Measurements from ENCODE around the gene HSD17B2. TPM values are rescaled to one million over a fixed set of nuclear protein-coding genes. Genes with fewer than 3 reads are reported as not detected.
"Not testable (repeated sequence)": the region's sequence is repeated elsewhere in the genome, so short reads cannot be mapped to it uniquely, and the experiment has no call there.

The HSD17B2 gene
- total and polyA plus RNA-seq, 4 donors, result 2.7 to 6.2 (median 3.1) TPM

DNA sequence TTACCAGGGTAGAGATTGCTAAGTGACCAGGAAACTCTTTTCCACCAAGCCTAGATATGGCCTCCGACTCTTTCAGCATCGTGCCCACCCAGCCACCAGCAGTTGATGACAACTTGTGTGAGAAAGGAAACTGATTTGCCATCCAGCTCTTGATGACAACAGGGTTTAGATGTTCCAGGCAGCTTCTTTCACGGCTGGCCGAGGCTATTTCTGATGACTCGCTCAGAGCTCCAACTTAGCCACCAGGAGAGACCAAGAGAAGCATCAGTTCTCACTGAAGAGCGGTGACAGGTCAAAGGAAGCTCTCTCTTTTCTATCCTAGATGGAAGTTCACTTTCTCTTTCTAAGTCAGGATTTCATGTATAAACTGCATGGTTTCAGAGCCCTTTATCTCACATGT is 73.7 kb downstream of the HSD17B2 start:
- H3K27ac ChIP-seq (ENCODE audit: low read depth in 1 of 2, low read length in 1 of 2), result no peak overlapping the region
- H3K4me1 ChIP-seq (ENCODE audit: control insufficient read depth in 5 of 5, insufficient read depth in 5 of 5, low read length in 5 of 5), result peaks cover 0 to 2% (median 0%) of the 10 kb centered on the region in 5 donors
- no peak overlapping the region for H3K9ac ChIP-seq (ENCODE audit: insufficient read depth in 1 of 2, low read length in 2 of 2)
- peaks cover 0 to under 1% (median 0%) of the 10 kb centered on the region in 3 donors for H3K27me3 ChIP-seq (ENCODE audit: control insufficient read depth in 3 of 3, insufficient read depth in 3 of 3, low read length in 2 of 3)
- DNase-seq (no peak), ATAC-seq (ENCODE audit: insufficient read depth, low FRiP score) (no peak)
- TF ChIP-seq, protein P1, sequence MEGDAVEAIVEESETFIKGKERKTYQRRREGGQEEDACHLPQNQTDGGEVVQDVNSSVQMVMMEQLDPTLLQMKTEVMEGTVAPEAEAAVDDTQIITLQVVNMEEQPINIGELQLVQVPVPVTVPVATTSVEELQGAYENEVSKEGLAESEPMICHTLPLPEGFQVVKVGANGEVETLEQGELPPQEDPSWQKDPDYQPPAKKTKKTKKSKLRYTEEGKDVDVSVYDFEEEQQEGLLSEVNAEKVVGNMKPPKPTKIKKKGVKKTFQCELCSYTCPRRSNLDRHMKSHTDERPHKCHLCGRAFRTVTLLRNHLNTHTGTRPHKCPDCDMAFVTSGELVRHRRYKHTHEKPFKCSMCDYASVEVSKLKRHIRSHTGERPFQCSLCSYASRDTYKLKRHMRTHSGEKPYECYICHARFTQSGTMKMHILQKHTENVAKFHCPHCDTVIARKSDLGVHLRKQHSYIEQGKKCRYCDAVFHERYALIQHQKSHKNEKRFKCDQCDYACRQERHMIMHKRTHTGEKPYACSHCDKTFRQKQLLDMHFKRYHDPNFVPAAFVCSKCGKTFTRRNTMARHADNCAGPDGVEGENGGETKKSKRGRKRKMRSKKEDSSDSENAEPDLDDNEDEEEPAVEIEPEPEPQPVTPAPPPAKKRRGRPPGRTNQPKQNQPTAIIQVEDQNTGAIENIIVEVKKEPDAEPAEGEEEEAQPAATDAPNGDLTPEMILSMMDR (IDR thresholded peaks at IDR 0.05; ENCODE audit: control extremely low read depth, extremely low read depth), result no peak
- no peak overlapping the region for H3K4me3 ChIP-seq
- no peaks in the 10 kb centered on the region for H3K9me3 ChIP-seq (ENCODE audit: control insufficient read depth in 4 of 4, insufficient read depth in 3 of 4, low read length in 3 of 4)
- WGBS, 2 donors, result 89 to 98% methylated on average over 6 of the region's 6 CpGs
- H3K36me3 ChIP-seq (ENCODE audit: control insufficient read depth in 4 of 4, insufficient read depth in 4 of 4, low read length in 4 of 4), result no peaks in the 10 kb centered on the region

GRCh38 chr16:82109266-82109665 is 74.2 kb downstream of the HSD17B2 start:
- not testable (repeated sequence) for H3K4me1 ChIP-seq (ENCODE audit: control insufficient read depth in 5 of 5, insufficient read depth in 5 of 5, low read length in 5 of 5); H3K36me3 ChIP-seq (ENCODE audit: control insufficient read depth in 4 of 4, insufficient read depth in 4 of 4, low read length in 4 of 4); H3K9ac ChIP-seq (ENCODE audit: insufficient read depth in 1 of 2, low read length in 2 of 2); H3K4me3 ChIP-seq; H3K27ac ChIP-seq (ENCODE audit: low read depth in 1 of 2, low read length in 1 of 2); H3K27me3 ChIP-seq (ENCODE audit: control insufficient read depth in 3 of 3, insufficient read depth in 3 of 3, low read length in 2 of 3); DNase-seq; ATAC-seq (ENCODE audit: insufficient read depth, low FRiP score); H3K9me3 ChIP-seq (ENCODE audit: control insufficient read depth in 4 of 4, insufficient read depth in 3 of 4, low read length in 3 of 4)
- WGBS, 2 donors, result 73 to 85% methylated on average over 3 of the region's 3 CpGs

DNA sequence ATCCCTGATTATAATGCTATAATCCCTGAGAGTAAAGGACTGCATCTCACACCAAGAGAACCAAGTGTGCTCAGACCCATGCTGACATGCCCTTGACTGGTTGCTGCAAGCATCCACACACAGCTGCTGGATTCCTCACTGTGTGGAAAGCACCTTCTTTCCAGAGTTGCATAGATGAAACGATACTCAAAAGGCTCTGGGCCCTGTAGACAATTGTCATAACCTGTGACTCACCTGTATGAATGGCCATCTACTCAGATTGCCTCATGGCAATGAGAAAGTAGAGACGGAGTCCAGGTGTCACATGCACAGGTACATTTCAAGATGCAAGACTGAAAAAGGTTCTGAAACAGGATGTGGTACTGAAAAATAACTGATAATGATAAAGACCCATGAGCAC is 76.9 kb downstream of the HSD17B2 start:
- H3K9me3 ChIP-seq (ENCODE audit: control insufficient read depth in 4 of 4, insufficient read depth in 3 of 4, low read length in 3 of 4), result no peaks in the 10 kb centered on the region
- H3K4me1 ChIP-seq (ENCODE audit: control insufficient read depth in 5 of 5, insufficient read depth in 5 of 5, low read length in 5 of 5), result no peaks in the 10 kb centered on the region
- H3K4me3 ChIP-seq, result no peak overlapping the region
- no peaks in the 10 kb centered on the region for H3K27me3 ChIP-seq (ENCODE audit: control insufficient read depth in 3 of 3, insufficient read depth in 3 of 3, low read length in 2 of 3)
- no peak for DNase-seq
- no peak overlapping the region for H3K9ac ChIP-seq (ENCODE audit: insufficient read depth in 1 of 2, low read length in 2 of 2)
- no peak overlapping the region for H3K27ac ChIP-seq (ENCODE audit: low read depth in 1 of 2, low read length in 1 of 2)
- TF ChIP-seq, protein P1 (IDR thresholded peaks at IDR 0.05; ENCODE audit: control extremely low read depth, extremely low read depth), result no peak
- 68 to 82% methylated on average over 2 of the region's 2 CpGs for WGBS, 2 donors
- no peak for ATAC-seq (ENCODE audit: insufficient read depth, low FRiP score)
- no peaks in the 10 kb centered on the region for H3K36me3 ChIP-seq (ENCODE audit: control insufficient read depth in 4 of 4, insufficient read depth in 4 of 4, low read length in 4 of 4)

DNA sequence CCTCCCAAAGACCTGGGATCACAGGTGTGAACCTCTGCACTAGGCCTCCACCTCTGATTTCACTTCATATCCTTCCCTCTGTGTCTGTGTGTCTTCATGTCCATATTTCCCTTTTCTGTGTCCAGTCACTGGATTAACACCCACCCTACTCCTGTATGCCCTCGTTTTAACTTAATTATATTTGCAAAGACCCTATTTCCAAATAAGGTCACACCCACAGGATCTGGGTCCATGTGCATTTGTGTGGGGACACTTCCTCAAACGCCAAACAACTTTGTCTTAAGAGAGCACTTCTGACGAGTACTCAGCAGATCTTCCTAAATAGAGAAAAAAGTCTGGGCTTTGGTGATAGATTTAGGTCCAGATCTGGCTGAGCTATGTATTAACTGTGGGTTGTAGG is 78.7 kb downstream of the HSD17B2 start:
- Histone ChIP-seq H3K27me3 (ENCODE audit: control insufficient read depth in 3 of 3, insufficient read depth in 3 of 3, low read length in 2 of 3) (no peaks in the 10 kb centered on the region), H3K27ac (ENCODE audit: low read depth in 1 of 2, low read length in 1 of 2) (no peak overlapping the region), H3K9me3 (ENCODE audit: control insufficient read depth in 4 of 4, insufficient read depth in 3 of 4, low read length in 3 of 4) (no peaks in the 10 kb centered on the region), H3K4me3 (no peak overlapping the region), H3K36me3 (ENCODE audit: control insufficient read depth in 4 of 4, insufficient read depth in 4 of 4, low read length in 4 of 4) (no peaks in the 10 kb centered on the region), H3K9ac (ENCODE audit: insufficient read depth in 1 of 2, low read length in 2 of 2) (no peak overlapping the region), H3K4me1 (ENCODE audit: control insufficient read depth in 5 of 5, insufficient read depth in 5 of 5, low read length in 5 of 5) (no peaks in the 10 kb centered on the region)
- whole genome bisulfite sequencing, 2 donors, result 61% methylated on average over 3 of the region's 3 CpGs
- TF ChIP-seq, protein P1 (IDR thresholded peaks at IDR 0.05; ENCODE audit: control extremely low read depth, extremely low read depth), result no peak
- no peak for ATAC-seq (ENCODE audit: insufficient read depth, low FRiP score)
- no peak for DNase-seq
